Breast epithelium (tissue), 3 donors: Measurements from ENCODE around the gene RANBP1.

ENCODE experiments used
- CTCF ChIP-seq, 3 donors: fragments of 450-650 bp; IDR thresholded peaks; one replicate each; pipeline ENCODE4 v1.5.1; 2016 to 2017; ENCODE audit warnings: antibody characterized with exemption in 3 of 3, mild to moderate bottlenecking in 3 of 3, moderate library complexity in 3 of 3
- POLR2AphosphoS5 ChIP-seq, 3 donors: sonication (generic); formaldehyde crosslinking; IDR thresholded peaks; one replicate each; pipeline ENCODE4 v1.6.1; 2017; ENCODE audit warnings: antibody characterized with exemption in 3 of 3

GRCh38 chr22:20116951-20117632 lies 1.2 kb downstream of the RANBP1 start, which contains the start of gene TRMT2A:
- TF ChIP-seq POLR2AphosphoS5 (IDR thresholded peaks at IDR 0.05) = peak; percentile 83 to 90 (median 89)
- TF ChIP-seq CTCF (IDR thresholded peaks at IDR 0.05) = no peak
